OCI-LY1 (cell line): ENCODE data around the gene HAO2.

Source experiments
- H2AFZ ChIP-seq: fragments of 200-600 bp; sonication (generic), shearing (Covaris generic); 2 replicates; pipeline ENCODE4 v1.6.0; 2014; ENCODE audit warnings: antibody characterized with exemption, mild to moderate bottlenecking, low read length
- H3F3A ChIP-seq: fragments of 200-600 bp; sonication (generic), shearing (Covaris generic); 2 replicates; pipeline ENCODE4 v1.6.0; 2014; ENCODE audit warnings: mild to moderate bottlenecking, antibody characterized with exemption, low read length, moderate library complexity; ENCODE audit not compliant: insufficient read depth
- H3K27ac ChIP-seq: fragments of 200-600 bp; sonication (generic); 2 replicates; pipeline ENCODE4 v1.5.1; 2014; ENCODE audit warnings: low read length, mixed run types, mild to moderate bottlenecking, low read depth; ENCODE audit not compliant: poor library complexity, severe bottlenecking
- H3K27me3 ChIP-seq: fragments of 200-600 bp; sonication (generic); 2 replicates; pipeline ENCODE4 v1.6.0; 2014; ENCODE audit warnings: antibody characterized with exemption, mild to moderate bottlenecking, low read length, moderate library complexity; ENCODE audit not compliant: insufficient read depth
- H3K36me3 ChIP-seq: fragments of 200-600 bp; sonication (generic); 2 replicates; pipeline ENCODE4 v1.6.1; 2014; ENCODE audit warnings: mild to moderate bottlenecking, antibody characterized with exemption, low read length, moderate library complexity, mixed read lengths; ENCODE audit not compliant: insufficient read depth
- H3K4me1 ChIP-seq: fragments of 200-600 bp; sonication (generic); 2 replicates; pipeline ENCODE4 v1.5.1; 2014; ENCODE audit warnings: mild to moderate bottlenecking, low read length, moderate library complexity; ENCODE audit not compliant: insufficient read depth, severe bottlenecking
- H3K4me2 ChIP-seq: fragments of 200-600 bp; sonication (generic), shearing (Covaris generic); 2 replicates; pipeline ENCODE4 v1.6.1; 2014; ENCODE audit warnings: low read length
- H3K4me3 ChIP-seq: fragments of 200-600 bp; sonication (generic); 2 replicates; pipeline ENCODE4 v1.5.1; 2014; ENCODE audit warnings: low read length, low read depth, mild to moderate bottlenecking, mixed read lengths; ENCODE audit not compliant: poor library complexity, severe bottlenecking
- H3K79me2 ChIP-seq: fragments of 200-600 bp; shearing (Covaris generic); 2 replicates; pipeline ENCODE4 v1.6.1; 2016; ENCODE audit warnings: mixed run types, low read length, mixed read lengths; ENCODE audit not compliant: insufficient read depth
- H3K9ac ChIP-seq: fragments of 200-600 bp; sonication (generic), shearing (Covaris generic); 2 replicates; pipeline ENCODE4 v1.6.1; 2014; ENCODE audit warnings: mild to moderate bottlenecking, low read length, mixed read lengths
- H3K9me2 ChIP-seq: fragments of 200-600 bp; sonication (generic), shearing (Covaris generic); 2 replicates; pipeline ENCODE4 v1.6.1; 2014; ENCODE audit warnings: low read depth, mild to moderate bottlenecking, low read length, mixed read lengths
- H3K9me3 ChIP-seq: fragments of 200-600 bp; shearing (Covaris generic); 2 replicates; pipeline ENCODE4 v1.6.1; 2014; ENCODE audit warnings: low read length, mixed read lengths
- H4K20me1 ChIP-seq: fragments of 200-600 bp; sonication (generic), shearing (Covaris generic); 2 replicates; pipeline ENCODE4 v1.6.0; 2016; ENCODE audit warnings: mild to moderate bottlenecking, low read length; ENCODE audit not compliant: insufficient read depth
- CTCF ChIP-seq: fragments of 200-600 bp; sonication (generic), shearing (Covaris generic); IDR thresholded peaks from 2 replicates; pipeline ENCODE4 v1.5.1; 2017; ENCODE audit warnings: mild to moderate bottlenecking, antibody characterized with exemption, low read length, moderate library complexity, mixed read lengths
- EZH2 ChIP-seq: fragments of 200-600 bp; sonication (generic), shearing (Covaris generic); IDR thresholded peaks from 2 replicates; pipeline ENCODE4 v1.8.0; 2017; ENCODE audit warnings: borderline replicate concordance, mixed run types, mild to moderate bottlenecking, antibody characterized with exemption, low read length, moderate library complexity, mixed read lengths

HAO2 gene

GRCh38 chr1:119361620-119362344, 6.8 kb upstream of the HAO2 start:
- Histone ChIP-seq H3K9me3 (no peaks in the 10 kb centered on the region), H3K4me2 (no peak overlapping the region), H3K27me3 (no peaks in the 10 kb centered on the region), H3K9me2 (no peaks in the 10 kb centered on the region), H3K9ac (no peak overlapping the region), H3K36me3 (no peaks in the 10 kb centered on the region), H3K4me1 (no peaks in the 10 kb centered on the region), H3F3A (no peaks in the 10 kb centered on the region), H4K20me1 (no peaks in the 10 kb centered on the region), H3K4me3 (no peak overlapping the region), H3K27ac (no peak overlapping the region), H3K79me2 (no peaks in the 10 kb centered on the region), H2AFZ (no peak overlapping the region)
- TF ChIP-seq EZH2 (no peak), CTCF (no peak)

- Histone ChIP-seq H3K9ac (no peak overlapping the region), H3K27me3 (no peaks in the 10 kb centered on the region), H3K9me3 (no peaks in the 10 kb centered on the region), H4K20me1 (no peaks in the 10 kb centered on the region), H3F3A (no peaks in the 10 kb centered on the region), H3K4me1 (no peaks in the 10 kb centered on the region), H3K4me3 (no peak overlapping the region), H3K27ac (no peak overlapping the region), H3K9me2 (no peaks in the 10 kb centered on the region), H3K36me3 (no peaks in the 10 kb centered on the region), H2AFZ (no peak overlapping the region), H3K79me2 (no peaks in the 10 kb centered on the region), H3K4me2 (no peak overlapping the region)
- TF ChIP-seq EZH2 (no peak), CTCF (no peak)
Measured at GRCh38 chr1:119363162-119363561, 5.4 kb upstream of the HAO2 start.

- Histone ChIP-seq H4K20me1 (no peaks in the 10 kb centered on the region), H2AFZ (no peak overlapping the region), H3F3A (no peaks in the 10 kb centered on the region), H3K36me3 (no peaks in the 10 kb centered on the region), H3K9me2 (no peaks in the 10 kb centered on the region), H3K4me1 (no peaks in the 10 kb centered on the region), H3K4me2 (no peak overlapping the region), H3K79me2 (no peaks in the 10 kb centered on the region), H3K9ac (no peak overlapping the region), H3K9me3 (no peaks in the 10 kb centered on the region), H3K27ac (no peak overlapping the region), H3K27me3 (no peaks in the 10 kb centered on the region), H3K4me3 (no peak overlapping the region)
- TF ChIP-seq EZH2 (no peak), CTCF (no peak)
Measured at GRCh38 chr1:119364640-119365039, 3.9 kb upstream of the HAO2 start.
